ENCODE measurements around the gene RASSF3.

RASSF3 gene

GRCh38 chr12:64670019-64670418, 59.7 kb downstream of the RASSF3 start:
- H3K79me2 ChIP-seq (ENCODE audit: low read length) = peaks cover 97% of the 10 kb centered on the region
- H3K27me3 ChIP-seq (ENCODE audit: low read depth, low read length) = no peaks in the 10 kb centered on the region
- no peak for TF ChIP-seq EZH2phosphoT487 (IDR thresholded peaks at IDR 0.05; ENCODE audit: low read depth)
- TF ChIP-seq, protein P1, sequence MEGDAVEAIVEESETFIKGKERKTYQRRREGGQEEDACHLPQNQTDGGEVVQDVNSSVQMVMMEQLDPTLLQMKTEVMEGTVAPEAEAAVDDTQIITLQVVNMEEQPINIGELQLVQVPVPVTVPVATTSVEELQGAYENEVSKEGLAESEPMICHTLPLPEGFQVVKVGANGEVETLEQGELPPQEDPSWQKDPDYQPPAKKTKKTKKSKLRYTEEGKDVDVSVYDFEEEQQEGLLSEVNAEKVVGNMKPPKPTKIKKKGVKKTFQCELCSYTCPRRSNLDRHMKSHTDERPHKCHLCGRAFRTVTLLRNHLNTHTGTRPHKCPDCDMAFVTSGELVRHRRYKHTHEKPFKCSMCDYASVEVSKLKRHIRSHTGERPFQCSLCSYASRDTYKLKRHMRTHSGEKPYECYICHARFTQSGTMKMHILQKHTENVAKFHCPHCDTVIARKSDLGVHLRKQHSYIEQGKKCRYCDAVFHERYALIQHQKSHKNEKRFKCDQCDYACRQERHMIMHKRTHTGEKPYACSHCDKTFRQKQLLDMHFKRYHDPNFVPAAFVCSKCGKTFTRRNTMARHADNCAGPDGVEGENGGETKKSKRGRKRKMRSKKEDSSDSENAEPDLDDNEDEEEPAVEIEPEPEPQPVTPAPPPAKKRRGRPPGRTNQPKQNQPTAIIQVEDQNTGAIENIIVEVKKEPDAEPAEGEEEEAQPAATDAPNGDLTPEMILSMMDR (IDR thresholded peaks at IDR 0.05; ENCODE audit: low read depth, low read length) = no peak
- H4K20me1 ChIP-seq (ENCODE audit: insufficient read depth, low read length) = peaks cover 96% of the 10 kb centered on the region
- no peaks in the 10 kb centered on the region for H3K9me3 ChIP-seq (ENCODE audit: insufficient read depth, low read length)
- H2AFZ ChIP-seq (ENCODE audit: low read depth, low read length) = no peak overlapping the region
- no peak overlapping the region for H3K9ac ChIP-seq (ENCODE audit: low read length)
- H3K4me1 ChIP-seq (ENCODE audit: low read length) = peaks cover 46% of the 10 kb centered on the region
- no peak overlapping the region for H3K4me3 ChIP-seq (ENCODE audit: low read length)
- no peak overlapping the region for H3K27ac ChIP-seq (ENCODE audit: low read length)
- H3K4me2 ChIP-seq (ENCODE audit: low read length) = no peak overlapping the region
- peaks cover 7% of the 10 kb centered on the region for H3K36me3 ChIP-seq (replicated peaks; ENCODE audit: low read depth, low read length)

GRCh38 chr12:64670919-64671639, 60.8 kb downstream of the RASSF3 start:
- Histone ChIP-seq H2AFZ (ENCODE audit: low read depth, low read length) (no peak overlapping the region), H3K4me3 (ENCODE audit: low read length) (no peak overlapping the region), H3K9ac (ENCODE audit: low read length) (no peak overlapping the region), H3K4me1 (ENCODE audit: low read length) (peaks cover 36% of the 10 kb centered on the region), H3K36me3 (replicated peaks; ENCODE audit: low read depth, low read length) (peaks cover 7% of the 10 kb centered on the region), H3K9me3 (ENCODE audit: insufficient read depth, low read length) (no peaks in the 10 kb centered on the region), H3K79me2 (ENCODE audit: low read length) (peaks cover 97% of the 10 kb centered on the region), H3K4me2 (ENCODE audit: low read length) (no peak overlapping the region), H3K27ac (ENCODE audit: low read length) (no peak overlapping the region), H4K20me1 (ENCODE audit: insufficient read depth, low read length) (peaks cover 96% of the 10 kb centered on the region), H3K27me3 (ENCODE audit: low read depth, low read length) (no peaks in the 10 kb centered on the region)
- no peak for TF ChIP-seq EZH2phosphoT487 (IDR thresholded peaks at IDR 0.05; ENCODE audit: low read depth)
- TF ChIP-seq, protein P1 (IDR thresholded peaks at IDR 0.05; ENCODE audit: low read depth, low read length) = no peak

DNA sequence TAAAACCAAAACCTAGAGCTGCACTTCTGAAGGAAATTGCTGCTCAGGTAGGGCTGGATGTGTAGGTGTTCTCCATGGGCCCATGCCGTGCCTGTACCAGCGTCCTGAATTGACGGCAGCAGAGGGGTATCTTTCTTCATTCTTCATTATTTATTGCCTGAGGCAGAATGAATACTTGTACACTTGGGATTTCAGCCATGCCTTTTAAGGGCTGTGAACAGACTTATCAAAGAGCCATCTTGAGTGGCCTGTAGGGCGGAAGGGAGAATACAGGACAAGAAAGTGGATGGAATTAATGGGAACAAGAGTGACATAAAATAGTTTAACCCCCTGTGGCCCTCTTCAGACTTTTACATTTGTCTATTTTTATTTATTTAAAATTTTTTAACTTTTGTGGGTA, 61.4 kb downstream of the RASSF3 start:
- Histone ChIP-seq H2AFZ (ENCODE audit: low read depth, low read length) (no peak overlapping the region), H3K4me3 (ENCODE audit: low read length) (no peak overlapping the region), H3K27ac (ENCODE audit: low read length) (no peak overlapping the region), H3K4me1 (ENCODE audit: low read length) (peaks cover 32% of the 10 kb centered on the region), H3K36me3 (replicated peaks; ENCODE audit: low read depth, low read length) (peaks cover 7% of the 10 kb centered on the region), H3K9me3 (ENCODE audit: insufficient read depth, low read length) (no peaks in the 10 kb centered on the region), H4K20me1 (ENCODE audit: insufficient read depth, low read length) (peaks cover 95% of the 10 kb centered on the region), H3K4me2 (ENCODE audit: low read length) (no peak overlapping the region), H3K79me2 (ENCODE audit: low read length) (peaks cover 96% of the 10 kb centered on the region), H3K9ac (ENCODE audit: low read length) (no peak overlapping the region), H3K27me3 (ENCODE audit: low read depth, low read length) (no peaks in the 10 kb centered on the region)
- TF ChIP-seq, protein P1 (IDR thresholded peaks at IDR 0.05; ENCODE audit: low read depth, low read length) = no peak
- no peak for TF ChIP-seq EZH2phosphoT487 (IDR thresholded peaks at IDR 0.05; ENCODE audit: low read depth)

- Histone ChIP-seq H3K4me3 (ENCODE audit: low read length) (no peak overlapping the region), H3K36me3 (replicated peaks; ENCODE audit: low read depth, low read length) (peaks cover 4% of the 10 kb centered on the region), H3K4me1 (ENCODE audit: low read length) (peaks cover 31% of the 10 kb centered on the region), H3K9me3 (ENCODE audit: insufficient read depth, low read length) (no peaks in the 10 kb centered on the region), H2AFZ (ENCODE audit: low read depth, low read length) (no peak overlapping the region), H3K79me2 (ENCODE audit: low read length) (peaks cover 96% of the 10 kb centered on the region), H3K4me2 (ENCODE audit: low read length) (no peak overlapping the region), H3K9ac (ENCODE audit: low read length) (no peak overlapping the region), H3K27ac (ENCODE audit: low read length) (no peak overlapping the region), H3K27me3 (ENCODE audit: low read depth, low read length) (no peaks in the 10 kb centered on the region), H4K20me1 (ENCODE audit: insufficient read depth, low read length) (peaks cover 95% of the 10 kb centered on the region)
- TF ChIP-seq EZH2phosphoT487 (IDR thresholded peaks at IDR 0.05; ENCODE audit: low read depth) = no peak
- TF ChIP-seq, protein P1 (IDR thresholded peaks at IDR 0.05; ENCODE audit: low read depth, low read length) = no peak
Measured at GRCh38 chr12:64672925-64673409, 62.7 kb downstream of the RASSF3 start.

Measured in OCI-LY3 (cell line).